ENCODE measurements around the gene TYMS.

DNA sequence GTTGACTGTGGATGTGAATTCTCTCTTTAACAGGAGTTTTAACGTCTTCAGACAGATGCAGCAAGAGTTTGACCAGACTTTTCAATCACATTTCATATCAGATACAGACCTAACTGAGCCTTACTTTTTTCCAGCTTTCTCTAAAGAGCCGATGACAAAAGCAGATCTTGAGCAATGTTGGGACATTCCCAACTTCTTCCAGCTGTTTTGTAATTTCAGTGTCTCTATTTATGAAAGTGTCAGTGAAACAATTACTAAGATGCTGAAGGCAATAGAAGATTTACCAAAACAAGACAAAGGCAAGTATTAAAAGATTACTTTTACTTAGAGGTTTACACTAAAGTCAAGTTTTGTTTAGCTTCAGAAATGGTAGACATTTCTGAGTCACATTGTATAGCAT lies 30.2 kb upstream of the TYMS start:
- TF ChIP-seq CREB1 (IDR thresholded peaks at IDR 0.05; ENCODE audit: low read depth) (no peak), NFIC (IDR thresholded peaks at IDR 0.05) (no peak), CEBPB (IDR thresholded peaks at IDR 0.05) (no peak), USF1 (IDR thresholded peaks at IDR 0.05) (no peak), TAF1 (IDR thresholded peaks at IDR 0.05; ENCODE audit: low read depth) (no peak)
- TF ChIP-seq, protein P1, sequence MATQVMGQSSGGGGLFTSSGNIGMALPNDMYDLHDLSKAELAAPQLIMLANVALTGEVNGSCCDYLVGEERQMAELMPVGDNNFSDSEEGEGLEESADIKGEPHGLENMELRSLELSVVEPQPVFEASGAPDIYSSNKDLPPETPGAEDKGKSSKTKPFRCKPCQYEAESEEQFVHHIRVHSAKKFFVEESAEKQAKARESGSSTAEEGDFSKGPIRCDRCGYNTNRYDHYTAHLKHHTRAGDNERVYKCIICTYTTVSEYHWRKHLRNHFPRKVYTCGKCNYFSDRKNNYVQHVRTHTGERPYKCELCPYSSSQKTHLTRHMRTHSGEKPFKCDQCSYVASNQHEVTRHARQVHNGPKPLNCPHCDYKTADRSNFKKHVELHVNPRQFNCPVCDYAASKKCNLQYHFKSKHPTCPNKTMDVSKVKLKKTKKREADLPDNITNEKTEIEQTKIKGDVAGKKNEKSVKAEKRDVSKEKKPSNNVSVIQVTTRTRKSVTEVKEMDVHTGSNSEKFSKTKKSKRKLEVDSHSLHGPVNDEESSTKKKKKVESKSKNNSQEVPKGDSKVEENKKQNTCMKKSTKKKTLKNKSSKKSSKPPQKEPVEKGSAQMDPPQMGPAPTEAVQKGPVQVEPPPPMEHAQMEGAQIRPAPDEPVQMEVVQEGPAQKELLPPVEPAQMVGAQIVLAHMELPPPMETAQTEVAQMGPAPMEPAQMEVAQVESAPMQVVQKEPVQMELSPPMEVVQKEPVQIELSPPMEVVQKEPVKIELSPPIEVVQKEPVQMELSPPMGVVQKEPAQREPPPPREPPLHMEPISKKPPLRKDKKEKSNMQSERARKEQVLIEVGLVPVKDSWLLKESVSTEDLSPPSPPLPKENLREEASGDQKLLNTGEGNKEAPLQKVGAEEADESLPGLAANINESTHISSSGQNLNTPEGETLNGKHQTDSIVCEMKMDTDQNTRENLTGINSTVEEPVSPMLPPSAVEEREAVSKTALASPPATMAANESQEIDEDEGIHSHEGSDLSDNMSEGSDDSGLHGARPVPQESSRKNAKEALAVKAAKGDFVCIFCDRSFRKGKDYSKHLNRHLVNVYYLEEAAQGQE (IDR thresholded peaks at IDR 0.05; ENCODE audit: low read depth): no peak
